Measurements from ENCODE around the gene RAD51B. TPM values are rescaled to one million over a fixed set of nuclear protein-coding genes. Genes with fewer than 3 reads are reported as not detected.

RAD51B gene
- total RNA-seq, 4 donors from 2014 or later: 5.0 to 31.8 (median 20.6) TPM

DNA sequence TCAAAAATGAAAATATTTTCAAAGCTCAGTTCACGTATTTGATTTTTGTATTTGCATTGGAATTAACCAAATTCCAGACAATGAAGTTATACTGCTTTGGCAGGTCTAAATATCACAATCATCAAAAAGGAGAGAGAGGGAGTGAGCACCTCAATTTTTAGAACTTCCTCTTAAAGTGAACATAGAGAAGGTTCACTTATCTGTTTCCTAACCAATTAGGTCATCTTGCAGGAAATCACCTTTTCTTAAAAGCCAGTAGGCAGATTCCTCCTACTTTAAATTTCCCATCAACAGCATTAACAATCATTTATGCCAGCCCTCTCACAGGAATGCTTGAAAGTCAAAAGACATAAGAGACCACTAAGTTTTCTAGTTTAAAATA is 584.6 kb downstream of the RAD51B start:
- Histone ChIP-seq H3K4me1 (peaks cover 6 to 52% (median 14%) of the 10 kb centered on the region in 4 donors), H3K36me3 (no peaks in the 10 kb centered on the region), H3K4me3 (no peak overlapping the region), H3K9me3 (no peaks in the 10 kb centered on the region), H3K27ac (peak overlapping the region in 3 of 4 donors; percentile 8 to 17 (median 11)), H3K27me3 (no peaks in the 10 kb centered on the region)
- TF ChIP-seq POLR2AphosphoS5 (IDR thresholded peaks at IDR 0.05) (no peak), EP300 (IDR thresholded peaks at IDR 0.05; ENCODE audit: low read depth) (no peak), POLR2A (IDR thresholded peaks at IDR 0.05) (no peak)
- TF ChIP-seq, protein P1, sequence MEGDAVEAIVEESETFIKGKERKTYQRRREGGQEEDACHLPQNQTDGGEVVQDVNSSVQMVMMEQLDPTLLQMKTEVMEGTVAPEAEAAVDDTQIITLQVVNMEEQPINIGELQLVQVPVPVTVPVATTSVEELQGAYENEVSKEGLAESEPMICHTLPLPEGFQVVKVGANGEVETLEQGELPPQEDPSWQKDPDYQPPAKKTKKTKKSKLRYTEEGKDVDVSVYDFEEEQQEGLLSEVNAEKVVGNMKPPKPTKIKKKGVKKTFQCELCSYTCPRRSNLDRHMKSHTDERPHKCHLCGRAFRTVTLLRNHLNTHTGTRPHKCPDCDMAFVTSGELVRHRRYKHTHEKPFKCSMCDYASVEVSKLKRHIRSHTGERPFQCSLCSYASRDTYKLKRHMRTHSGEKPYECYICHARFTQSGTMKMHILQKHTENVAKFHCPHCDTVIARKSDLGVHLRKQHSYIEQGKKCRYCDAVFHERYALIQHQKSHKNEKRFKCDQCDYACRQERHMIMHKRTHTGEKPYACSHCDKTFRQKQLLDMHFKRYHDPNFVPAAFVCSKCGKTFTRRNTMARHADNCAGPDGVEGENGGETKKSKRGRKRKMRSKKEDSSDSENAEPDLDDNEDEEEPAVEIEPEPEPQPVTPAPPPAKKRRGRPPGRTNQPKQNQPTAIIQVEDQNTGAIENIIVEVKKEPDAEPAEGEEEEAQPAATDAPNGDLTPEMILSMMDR (IDR thresholded peaks at IDR 0.05): no peak
- in situ Hi-C loops (cut with MboI; ENCODE audit: low pct_ligation_motif_present in 1 of 4, low pct_unique_long_range_greater_than_20kb in 1 of 4, low sequenced_read_pairs in 3 of 4): no loop called here
- no peak for DNase-seq
- intact Hi-C loops (cut with DNase I; ENCODE audit: low total_unique reads): no loop called here
- 77 to 82% methylated on average over 1 of the region's 1 CpG for WGBS, 2 donors (ENCODE audit: low coverage in 1 of 2)

DNA sequence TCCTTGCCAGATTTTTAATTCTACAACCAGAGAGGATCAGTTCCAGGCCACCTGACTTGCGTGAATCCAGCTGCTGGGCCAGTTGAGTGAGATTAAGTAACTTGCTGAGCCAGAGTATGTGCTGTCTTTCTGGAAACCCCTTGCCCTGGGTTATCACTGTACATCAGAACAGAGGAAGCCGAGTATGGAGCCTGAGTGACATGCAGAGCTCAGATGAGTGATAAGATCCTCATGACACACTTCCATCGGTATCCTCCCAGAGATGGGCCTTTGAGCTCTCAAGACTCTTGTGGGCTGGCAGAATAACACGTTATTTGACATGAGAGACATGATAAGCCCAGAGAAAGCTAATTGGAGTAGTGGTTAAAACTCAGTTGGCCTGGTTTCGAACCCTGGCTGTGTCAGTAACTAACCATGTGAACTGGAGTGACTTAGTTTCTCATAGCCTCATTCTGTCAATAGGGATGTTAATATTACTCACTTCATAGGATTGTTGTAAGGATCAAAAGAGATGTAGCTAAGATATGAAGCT is 585.1 kb downstream of the RAD51B start:
- Histone ChIP-seq H3K36me3 (no peaks in the 10 kb centered on the region), H3K4me1 (peaks cover 6 to 51% (median 14%) of the 10 kb centered on the region in 4 donors), H3K9me3 (no peaks in the 10 kb centered on the region), H3K4me3 (no peak overlapping the region), H3K27ac (peak overlapping the region in 2 of 4 donors; percentile 11 to 17), H3K27me3 (no peaks in the 10 kb centered on the region)
- TF ChIP-seq POLR2A (IDR thresholded peaks at IDR 0.05) (no peak), EP300 (IDR thresholded peaks at IDR 0.05; ENCODE audit: low read depth) (no peak)
- intact Hi-C loops (cut with DNase I; ENCODE audit: low total_unique reads): no loop called here
- 55 to 90% methylated on average over 2 to 5 of the region's 5 CpGs for WGBS, 2 donors (ENCODE audit: low coverage in 1 of 2)
- in situ Hi-C loops (cut with MboI; ENCODE audit: low pct_ligation_motif_present in 1 of 4, low pct_unique_long_range_greater_than_20kb in 1 of 4, low sequenced_read_pairs in 3 of 4): no loop called here
- DNase-seq: no peak

- in situ Hi-C loops (cut with MboI; ENCODE audit: low pct_ligation_motif_present in 1 of 4, low pct_unique_long_range_greater_than_20kb in 1 of 4, low sequenced_read_pairs in 3 of 4) (no loop called here), intact Hi-C loops (cut with DNase I; ENCODE audit: low total_unique reads) (no loop called here)
- no peaks in the 10 kb centered on the region for H3K9me3 ChIP-seq
- no peaks in the 10 kb centered on the region for H3K27me3 ChIP-seq
- peaks cover 6 to 39% (median 10%) of the 10 kb centered on the region in 4 donors for H3K4me1 ChIP-seq
- no peak overlapping the region for H3K4me3 ChIP-seq
- H3K27ac ChIP-seq: no peak overlapping the region
- 100% methylated on average over 1 of the region's 1 CpG for WGBS, 2 donors (ENCODE audit: low coverage in 1 of 2)
- DNase-seq: no peak
- no peaks in the 10 kb centered on the region for H3K36me3 ChIP-seq
- TF ChIP-seq POLR2AphosphoS5 (IDR thresholded peaks at IDR 0.05): no peak
- TF ChIP-seq POLR2A (IDR thresholded peaks at IDR 0.05): no peak
- TF ChIP-seq, protein P1 (IDR thresholded peaks at IDR 0.05): no peak
- TF ChIP-seq EP300 (IDR thresholded peaks at IDR 0.05; ENCODE audit: low read depth): no peak
Measured at GRCh38 chr14:68405961-68406360, 586.4 kb downstream of the RAD51B start.

DNA sequence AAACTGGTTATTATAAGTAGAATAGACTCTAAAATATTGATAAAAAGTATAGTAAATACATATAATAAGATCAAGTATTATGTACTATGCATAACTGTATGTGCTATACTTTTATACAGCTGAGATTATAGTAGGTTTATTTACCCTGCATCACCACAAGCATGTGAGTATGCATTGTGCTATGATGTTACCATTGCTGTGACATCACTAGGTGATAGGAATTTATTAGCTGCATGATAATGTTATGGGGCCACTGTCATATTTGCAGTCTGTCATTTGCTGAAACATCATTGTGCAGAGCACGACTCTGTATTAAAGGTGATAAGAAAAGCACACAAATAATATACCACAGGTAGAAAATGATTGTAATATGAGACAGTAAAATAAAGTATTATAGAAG is 587.7 kb downstream of the RAD51B start:
- TF ChIP-seq, protein P1 (IDR thresholded peaks at IDR 0.05): no peak
- TF ChIP-seq POLR2A (IDR thresholded peaks at IDR 0.05) (no peak), POLR2AphosphoS5 (IDR thresholded peaks at IDR 0.05) (no peak), EP300 (IDR thresholded peaks at IDR 0.05; ENCODE audit: low read depth) (no peak)
- in situ Hi-C loops (cut with MboI; ENCODE audit: low pct_ligation_motif_present in 1 of 4, low pct_unique_long_range_greater_than_20kb in 1 of 4, low sequenced_read_pairs in 3 of 4): no loop called here
- H3K4me3 ChIP-seq: no peak overlapping the region
- no peaks in the 10 kb centered on the region for H3K9me3 ChIP-seq
- H3K4me1 ChIP-seq: peaks cover 3 to 37% (median 10%) of the 10 kb centered on the region in 4 donors
- no peaks in the 10 kb centered on the region for H3K36me3 ChIP-seq
- intact Hi-C loops (cut with DNase I; ENCODE audit: low total_unique reads): no loop called here
- no peak for DNase-seq
- H3K27ac ChIP-seq: peak overlapping the region in 2 of 4 donors; percentile 36 to 61
- WGBS, 2 donors (ENCODE audit: low coverage in 1 of 2): 59% methylated on average over 1 of the region's 1 CpG; no CpG with 5 or more reads in 1 of the 2 donors
- no peaks in the 10 kb centered on the region for H3K27me3 ChIP-seq

DNA sequence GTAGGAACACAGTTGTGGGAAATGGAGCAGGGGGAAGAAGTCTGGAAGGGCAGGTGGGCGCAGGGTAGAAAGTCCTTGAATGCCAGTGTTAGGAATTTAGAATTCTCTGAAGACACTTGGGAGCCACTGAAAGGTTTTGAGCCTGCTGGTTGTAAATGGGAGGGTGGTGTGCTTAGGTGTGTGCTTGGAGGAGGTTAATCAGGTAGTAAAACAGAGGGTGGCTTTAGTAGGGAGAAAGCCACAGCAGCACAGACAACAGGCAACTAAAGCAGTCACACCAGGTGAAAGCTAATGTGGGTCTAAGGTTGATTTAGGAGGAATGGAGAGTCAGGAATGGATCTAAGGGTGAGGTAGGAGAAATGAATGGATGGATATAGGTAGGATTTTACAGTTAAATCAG is 588.2 kb downstream of the RAD51B start:
- 44 to 69% methylated on average over 1 of the region's 1 CpG for whole genome bisulfite sequencing, 2 donors (ENCODE audit: low coverage in 1 of 2)
- H3K9me3 ChIP-seq: no peaks in the 10 kb centered on the region
- no peaks in the 10 kb centered on the region for H3K27me3 ChIP-seq
- in situ Hi-C loops (cut with MboI; ENCODE audit: low pct_ligation_motif_present in 1 of 4, low pct_unique_long_range_greater_than_20kb in 1 of 4, low sequenced_read_pairs in 3 of 4): no loop called here
- H3K27ac ChIP-seq: peak overlapping the region in 3 of 4 donors; percentile 36 to 61 (median 41)
- H3K36me3 ChIP-seq: no peaks in the 10 kb centered on the region
- DNase-seq: peak; percentile 24
- H3K4me1 ChIP-seq: peaks cover 3 to 38% (median 11%) of the 10 kb centered on the region in 4 donors
- TF ChIP-seq, protein P1 (IDR thresholded peaks at IDR 0.05): peak in 1 of 5 experiments; percentile 11
- TF ChIP-seq EP300 (IDR thresholded peaks at IDR 0.05; ENCODE audit: low read depth): no peak
- TF ChIP-seq POLR2A (IDR thresholded peaks at IDR 0.05): no peak
- no peak for TF ChIP-seq POLR2AphosphoS5 (IDR thresholded peaks at IDR 0.05)
- intact Hi-C loops (cut with DNase I; ENCODE audit: low total_unique reads): no loop called here
- H3K4me3 ChIP-seq: no peak overlapping the region
